ENCODE results near the gene RAP1GDS1. TPM values are rescaled to one million over a fixed set of nuclear protein-coding genes. Genes with fewer than 3 reads are reported as not detected.

The RAP1GDS1 gene
- total and polyA plus RNA-seq, 2 of the 4 experiments (the other 2 are of a cell fraction) = 29.0 to 85.1 TPM

- Histone ChIP-seq H3K4me3 (ENCODE audit: insufficient read depth, low read depth, low read length) (no peak overlapping the region), H3K4me1 (ENCODE audit: control insufficient read depth, insufficient read depth, low read length) (peaks cover 7% of the 10 kb centered on the region), H3K27me3 (ENCODE audit: control insufficient read depth, insufficient read depth, low read length) (no peaks in the 10 kb centered on the region), H3K18ac (ENCODE audit: low read depth, low read length) (no peak overlapping the region), H3K14ac (replicated peaks; ENCODE audit: low read depth, low read length) (no peak overlapping the region), H3K4ac (ENCODE audit: low read depth, low read length) (no peak overlapping the region), H3K56ac (ENCODE audit: extremely low read depth, insufficient read depth, low read length) (no peak overlapping the region), H2BK20ac (ENCODE audit: low read depth, low read length) (no peak overlapping the region), H3K23ac (ENCODE audit: low read depth, low read length) (no peak overlapping the region), H2AK5ac (ENCODE audit: low read depth, low read length) (no peak overlapping the region), H3K4me2 (ENCODE audit: low read depth, low read length) (no peak overlapping the region), H3K27ac (ENCODE audit: insufficient read depth, low read length) (no peak overlapping the region), H4K91ac (ENCODE audit: insufficient read depth, low read depth, low read length) (no peak overlapping the region), H3K36me3 (ENCODE audit: control insufficient read depth, insufficient read depth, low read length) (peaks cover 7% of the 10 kb centered on the region), H4K8ac (ENCODE audit: low read depth in 2 of 2, low read length in 2 of 2) (no peak overlapping the region), H4K5ac (ENCODE audit: low read depth, low read length) (no peak overlapping the region), H2BK5ac (ENCODE audit: low read depth, low read length, poor library complexity, severe bottlenecking) (no peak overlapping the region), H3K9ac (ENCODE audit: low read depth, low read length) (no peak overlapping the region), H4K20me1 (ENCODE audit: insufficient read depth, low read length) (no peaks in the 10 kb centered on the region), H2BK120ac (ENCODE audit: low read depth, low read length) (no peak overlapping the region), H3K9me1 (ENCODE audit: insufficient read depth, low read length) (peaks cover 8% of the 10 kb centered on the region), H2BK15ac (ENCODE audit: low read depth, low read length) (no peak overlapping the region), H2AK9ac (replicated peaks; ENCODE audit: low read depth, low read length, poor library complexity) (no peak overlapping the region), H2AFZ (replicated peaks; ENCODE audit: low read length, poor library complexity) (no peak overlapping the region), H3K9me3 (ENCODE audit: control insufficient read depth, insufficient read depth, low read length) (no peaks in the 10 kb centered on the region), H3K79me1 (ENCODE audit: low read depth in 1 of 2, low read length in 2 of 2) (peaks cover 39 to 59% of the 10 kb centered on the region in 2 experiments)
- DNase-seq (no peak), ATAC-seq (ENCODE audit: low read depth) (no peak)
- no TSS peak for BruUV-seq (replicated peaks)
- POLR2A ChIA-PET (ENCODE audit: unreplicated experiment) = no interaction called here
- CTCF ChIA-PET = no interaction called here
- intact Hi-C loops (cut with micrococcal nuclease) = no loop called here
- in situ Hi-C loops (cut with MboI; ENCODE audit: low sequenced_read_pairs) = no loop called here
- TF ChIP-seq RFX5 (IDR thresholded peaks at IDR 0.05; ENCODE audit: low read depth, low read length) (no peak), MAFK (IDR thresholded peaks at IDR 0.05; ENCODE audit: low read depth, low read length) (no peak), NFE2L2 (IDR thresholded peaks at IDR 0.05; ENCODE audit: low read depth, low read length) (no peak), MXI1 (IDR thresholded peaks at IDR 0.05; ENCODE audit: borderline replicate concordance, low read depth, low read length) (no peak), POLR2A (IDR thresholded peaks at IDR 0.05; ENCODE audit: low read depth, low read length) (no peak), CTCF (conservative IDR thresholded peaks at IDR 0.05; ENCODE audit: low read depth, low read length) (no peak), BHLHE40 (IDR thresholded peaks at IDR 0.05; ENCODE audit: low read depth, low read length) (no peak), RAD21 (IDR thresholded peaks at IDR 0.05; ENCODE audit: low read length) (no peak), RCOR1 (IDR thresholded peaks at IDR 0.05; ENCODE audit: insufficient replicate concordance, low read length) (no peak), SMC3 (IDR thresholded peaks at IDR 0.05; ENCODE audit: low read depth, low read length) (no peak), MAZ (IDR thresholded peaks at IDR 0.05; ENCODE audit: borderline replicate concordance, low read depth, low read length) (no peak)
- TF ChIP-seq, protein P1, sequence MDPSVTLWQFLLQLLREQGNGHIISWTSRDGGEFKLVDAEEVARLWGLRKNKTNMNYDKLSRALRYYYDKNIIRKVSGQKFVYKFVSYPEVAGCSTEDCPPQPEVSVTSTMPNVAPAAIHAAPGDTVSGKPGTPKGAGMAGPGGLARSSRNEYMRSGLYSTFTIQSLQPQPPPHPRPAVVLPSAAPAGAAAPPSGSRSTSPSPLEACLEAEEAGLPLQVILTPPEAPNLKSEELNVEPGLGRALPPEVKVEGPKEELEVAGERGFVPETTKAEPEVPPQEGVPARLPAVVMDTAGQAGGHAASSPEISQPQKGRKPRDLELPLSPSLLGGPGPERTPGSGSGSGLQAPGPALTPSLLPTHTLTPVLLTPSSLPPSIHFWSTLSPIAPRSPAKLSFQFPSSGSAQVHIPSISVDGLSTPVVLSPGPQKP (IDR thresholded peaks at IDR 0.05; ENCODE audit: borderline replicate concordance, low read depth, low read length) = no peak
- TF ChIP-seq, protein P2, sequence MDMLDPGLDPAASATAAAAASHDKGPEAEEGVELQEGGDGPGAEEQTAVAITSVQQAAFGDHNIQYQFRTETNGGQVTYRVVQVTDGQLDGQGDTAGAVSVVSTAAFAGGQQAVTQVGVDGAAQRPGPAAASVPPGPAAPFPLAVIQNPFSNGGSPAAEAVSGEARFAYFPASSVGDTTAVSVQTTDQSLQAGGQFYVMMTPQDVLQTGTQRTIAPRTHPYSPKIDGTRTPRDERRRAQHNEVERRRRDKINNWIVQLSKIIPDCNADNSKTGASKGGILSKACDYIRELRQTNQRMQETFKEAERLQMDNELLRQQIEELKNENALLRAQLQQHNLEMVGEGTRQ (IDR thresholded peaks at IDR 0.05; ENCODE audit: low read depth, low read length) = no peak
- WGBS, 2 experiments (ENCODE audit: extremely low coverage in 2 of 2, insufficient read length in 1 of 2) = 91% methylated on average over 5 of the region's 7 CpGs; no CpG with 5 or more reads in 1 of the 2 experiments
- dilution Hi-C loops (cut with HindIII; ENCODE audit: low sequenced_read_pairs, unreplicated experiment) = no loop called here
Measured at GRCh38 chr4:98485816-98486345, 224.7 kb downstream of the RAP1GDS1 start.

Data from IMR-90 (cell line).